SK-N-MC (cell line): Measurements from ENCODE around the gene SCAF8.

Source experiments
- EZH2 ChIP-seq: fragments of 200-600 bp; sonication (generic); IDR thresholded peaks from one replicate; pipeline ENCODE4 v1.6.1; 2017; ENCODE audit warnings: antibody characterized with exemption
- POLR2AphosphoS5 ChIP-seq: IDR thresholded peaks from 2 replicates; pipeline ENCODE4 v1.6.1; 2012; ENCODE audit warnings: mild to moderate bottlenecking, low read depth, low read length, borderline replicate concordance

DNA sequence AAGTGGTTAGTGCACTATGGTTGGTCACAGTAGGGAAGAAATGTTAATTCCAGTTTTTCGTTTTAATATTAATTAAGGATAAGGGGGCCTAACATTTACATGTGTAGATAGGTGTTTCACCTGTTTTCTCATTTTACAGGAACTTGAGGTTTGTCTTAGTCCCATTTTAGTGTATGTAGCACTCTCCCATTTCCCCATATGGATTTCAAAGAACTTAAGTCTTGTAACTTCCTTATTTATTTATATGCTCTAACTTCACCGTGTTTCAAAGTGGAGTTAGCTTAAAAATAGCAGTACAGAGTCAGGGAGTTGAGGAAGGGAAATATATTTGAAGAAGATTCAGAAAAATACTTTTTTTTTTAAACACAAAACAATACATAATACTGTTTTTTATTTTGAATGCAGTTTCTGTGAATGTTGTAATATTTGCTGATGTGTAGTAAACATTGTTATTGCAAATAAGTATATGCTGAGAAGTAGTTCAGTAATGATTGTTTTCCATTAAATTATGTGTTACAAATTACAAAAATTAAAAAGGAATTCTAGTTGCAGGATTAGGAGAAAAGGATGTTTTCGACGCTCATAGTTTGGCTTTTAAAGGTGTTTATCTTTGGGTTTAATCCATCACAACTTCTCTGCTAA lies 3.5 kb downstream of the SCAF8 start:
- TF ChIP-seq EZH2, result no peak
- no peak for TF ChIP-seq POLR2AphosphoS5
